SK-N-SH (cell line): ENCODE measurements around the gene USP27X.

ENCODE experiments used
- CHD2 ChIP-seq: fragments of 150-350 bp; IDR thresholded peaks from 2 replicates; pipeline ENCODE4 v1.6.1; 2018; ENCODE audit warnings: low read length; ENCODE audit not compliant: partially characterized antibody
- EP300 ChIP-seq, 2 experiments: IDR thresholded peaks; 2 replicates each; pipeline versions ENCODE4 v1.4.0 to v1.6.1; 2012; ENCODE audit warnings: borderline replicate concordance in 1 of 2, low read depth in 1 of 2, low read length in 1 of 2
- JUND ChIP-seq: IDR thresholded peaks from 2 replicates; pipeline ENCODE4 v1.4.0; 2012
- MAX ChIP-seq: IDR thresholded peaks from 2 replicates; pipeline ENCODE4 v1.4.0; 2012; ENCODE audit warnings: low read depth
- MXI1 ChIP-seq: IDR thresholded peaks from 2 replicates; pipeline ENCODE4 v1.6.1; 2012; ENCODE audit warnings: mild to moderate bottlenecking, low read depth, low read length, improper control_type of control experiment
- PBX3 ChIP-seq: IDR thresholded peaks from 2 replicates; pipeline ENCODE4; 2012
- POLR2AphosphoS5 ChIP-seq: IDR thresholded peaks from 2 replicates; pipeline ENCODE4 v1.6.1; 2012; ENCODE audit warnings: low read depth, low read length
- REST ChIP-seq: IDR thresholded peaks from 2 replicates; pipeline ENCODE4 v1.6.1; 2012; ENCODE audit warnings: mild to moderate bottlenecking, low read depth, low read length, moderate library complexity
- SIN3A ChIP-seq: IDR thresholded peaks from 2 replicates; pipeline ENCODE4 v1.6.1; 2012; ENCODE audit warnings: low read depth, mild to moderate bottlenecking, low read length, moderate library complexity, borderline replicate concordance
- TAF1 ChIP-seq: IDR thresholded peaks from 2 replicates; pipeline ENCODE4 v1.6.1; 2012; ENCODE audit warnings: low read depth, mild to moderate bottlenecking, low read length, moderate library complexity, borderline replicate concordance
- USF2 ChIP-seq: fragments of 150-350 bp; IDR thresholded peaks from 2 replicates; pipeline ENCODE4 v1.6.1; 2017; ENCODE audit warnings: antibody characterized with exemption, low read length, low read depth, borderline replicate concordance
- YY1 ChIP-seq: IDR thresholded peaks from 2 replicates; pipeline ENCODE4 v1.4.0; 2012; ENCODE audit warnings: low read depth, mild to moderate bottlenecking
- TF ChIP-seq, protein P1 (sequence below): fragments of 200-600 bp; sonication (generic); IDR thresholded peaks from 2 replicates; pipeline ENCODE4 v1.6.1; 2017; ENCODE audit warnings: antibody characterized with exemption, mild to moderate bottlenecking, moderate library complexity

- TF ChIP-seq, protein P1, sequence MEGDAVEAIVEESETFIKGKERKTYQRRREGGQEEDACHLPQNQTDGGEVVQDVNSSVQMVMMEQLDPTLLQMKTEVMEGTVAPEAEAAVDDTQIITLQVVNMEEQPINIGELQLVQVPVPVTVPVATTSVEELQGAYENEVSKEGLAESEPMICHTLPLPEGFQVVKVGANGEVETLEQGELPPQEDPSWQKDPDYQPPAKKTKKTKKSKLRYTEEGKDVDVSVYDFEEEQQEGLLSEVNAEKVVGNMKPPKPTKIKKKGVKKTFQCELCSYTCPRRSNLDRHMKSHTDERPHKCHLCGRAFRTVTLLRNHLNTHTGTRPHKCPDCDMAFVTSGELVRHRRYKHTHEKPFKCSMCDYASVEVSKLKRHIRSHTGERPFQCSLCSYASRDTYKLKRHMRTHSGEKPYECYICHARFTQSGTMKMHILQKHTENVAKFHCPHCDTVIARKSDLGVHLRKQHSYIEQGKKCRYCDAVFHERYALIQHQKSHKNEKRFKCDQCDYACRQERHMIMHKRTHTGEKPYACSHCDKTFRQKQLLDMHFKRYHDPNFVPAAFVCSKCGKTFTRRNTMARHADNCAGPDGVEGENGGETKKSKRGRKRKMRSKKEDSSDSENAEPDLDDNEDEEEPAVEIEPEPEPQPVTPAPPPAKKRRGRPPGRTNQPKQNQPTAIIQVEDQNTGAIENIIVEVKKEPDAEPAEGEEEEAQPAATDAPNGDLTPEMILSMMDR: no peak
- TF ChIP-seq EP300 (IDR thresholded peaks at IDR 0.05; ENCODE audit: borderline replicate concordance in 1 of 2, low read depth in 1 of 2, low read length in 1 of 2) (no peak), POLR2AphosphoS5 (no peak), JUND (no peak), CHD2 (no peak), MXI1 (no peak), YY1 (no peak), MAX (no peak), SIN3A (no peak), USF2 (no peak), REST (no peak), PBX3 (no peak), TAF1 (no peak)
Measured at GRCh38 chrX:49862093-49862492, 17.2 kb upstream of the USP27X start.
